Choroid plexus epithelial cell (primary cell): ENCODE results near the gene L3MBTL4.
A peak's percentile ranks its signal among the peaks of the same experiment; 100 is the strongest.
"Not testable (repeated sequence)": the region's sequence is repeated elsewhere in the genome, so short reads cannot be mapped to it uniquely, and the experiment has no call there.

ENCODE experiments used
- DNase-seq: peaks from one replicate; pipeline ENCODE4 v3.0.0-alpha.2; 2010; ENCODE audit warnings: low read depth
- H3K4me3 ChIP-seq: 2 replicates; pipeline ENCODE4 v1.5.1; 2011; ENCODE audit warnings: low read depth, mild to moderate bottlenecking, control low read depth, low read length, moderate library complexity
- CTCF ChIP-seq: conservative IDR thresholded peaks from 2 replicates; pipeline ENCODE4 v1.5.1; 2011; ENCODE audit warnings: low read depth, mild to moderate bottlenecking, control low read depth, inconsistent platforms, low read length, moderate library complexity

Gene L3MBTL4

DNA sequence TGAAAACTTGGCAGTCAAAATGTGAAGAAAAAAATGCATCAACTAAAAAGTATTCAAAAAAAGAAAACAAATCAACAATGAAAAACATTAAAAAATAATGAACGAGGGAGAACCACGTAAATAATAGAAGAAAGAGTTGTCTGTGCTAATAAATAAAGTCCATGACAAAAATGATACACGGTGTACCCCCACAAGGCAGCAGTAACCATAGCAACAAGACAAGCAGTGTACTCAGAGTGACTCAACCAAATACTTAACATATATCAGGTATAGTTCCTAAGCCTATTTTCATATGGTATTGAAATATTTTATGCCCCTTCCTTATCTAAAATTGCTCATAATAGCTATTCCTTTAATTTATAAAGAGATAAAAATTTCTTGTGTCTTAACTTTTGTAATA, 357.1 kb downstream of the L3MBTL4 start:
- no peak overlapping the region for H3K4me3 ChIP-seq
- TF ChIP-seq CTCF: no peak
- DNase-seq: peak; percentile 59

- no peak for TF ChIP-seq CTCF
- DNase-seq: peak; percentile 81
- peak overlapping the region; percentile 14 for H3K4me3 ChIP-seq
Measured at GRCh38 chr18:6056171-6056910, 358.4 kb downstream of the L3MBTL4 start.

GRCh38 chr18:6055711-6056110, 359.0 kb downstream of the L3MBTL4 start:
- H3K4me3 ChIP-seq: peak overlapping the region; percentile 14
- TF ChIP-seq CTCF: no peak
- peak; percentile 44 for DNase-seq

- no peak overlapping the region for H3K4me3 ChIP-seq
- DNase-seq: no peak
- TF ChIP-seq CTCF: no peak
Measured at GRCh38 chr18:6054256-6054842, 360.4 kb downstream of the L3MBTL4 start.

- no peak overlapping the region for H3K4me3 ChIP-seq
- no peak for TF ChIP-seq CTCF
- DNase-seq: peak; percentile 18
Measured at GRCh38 chr18:6052449-6052913, 362.2 kb downstream of the L3MBTL4 start.

DNA sequence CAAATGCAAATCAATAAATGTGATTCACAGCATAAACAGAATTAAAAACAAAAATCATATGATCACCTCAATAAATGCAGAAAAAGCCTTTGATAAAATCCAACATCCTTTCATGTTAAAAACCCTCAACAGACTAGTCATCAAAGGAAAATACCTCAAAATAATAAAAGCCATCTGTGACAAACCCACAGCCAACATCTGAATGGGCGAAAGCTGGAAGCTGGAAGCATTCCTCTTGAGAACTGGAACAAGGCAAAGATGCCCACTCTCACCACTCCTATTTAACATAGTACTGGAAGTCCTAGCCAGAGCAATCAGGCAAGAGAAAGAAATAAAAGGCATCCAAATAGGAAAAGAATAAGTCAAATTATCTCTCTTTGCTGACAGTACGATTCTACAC, 367.1 kb downstream of the L3MBTL4 start:
- DNase-seq, H3K4me3 ChIP-seq: not testable (repeated sequence)

DNA sequence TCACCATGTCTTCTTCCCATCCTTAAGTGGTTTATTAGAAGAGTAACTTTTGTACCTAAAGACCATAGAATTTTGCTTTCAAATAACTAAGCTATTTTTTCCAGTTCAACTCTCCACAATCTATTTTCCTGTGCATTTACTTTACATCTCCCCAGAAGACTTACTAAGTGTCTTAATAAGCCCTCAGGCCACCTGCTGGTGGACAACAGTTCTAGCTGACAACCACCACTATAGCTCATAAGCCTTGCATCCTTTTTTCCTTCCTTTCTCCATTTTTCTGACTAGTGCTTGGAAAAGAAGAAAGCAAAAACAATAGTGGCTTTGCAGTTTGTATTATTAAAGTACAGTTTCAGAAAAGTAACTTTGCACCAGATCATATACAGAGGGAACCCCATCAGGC, 369.9 kb downstream of the L3MBTL4 start:
- no peak overlapping the region for H3K4me3 ChIP-seq
- TF ChIP-seq CTCF: peak; percentile 62
- DNase-seq: peak; percentile 52
